ENCODE results near the gene KCNJ12.
"Not testable (repeated sequence)": the region's sequence is repeated elsewhere in the genome, so short reads cannot be mapped to it uniquely, and the experiment has no call there.

KCNJ12 gene

DNA sequence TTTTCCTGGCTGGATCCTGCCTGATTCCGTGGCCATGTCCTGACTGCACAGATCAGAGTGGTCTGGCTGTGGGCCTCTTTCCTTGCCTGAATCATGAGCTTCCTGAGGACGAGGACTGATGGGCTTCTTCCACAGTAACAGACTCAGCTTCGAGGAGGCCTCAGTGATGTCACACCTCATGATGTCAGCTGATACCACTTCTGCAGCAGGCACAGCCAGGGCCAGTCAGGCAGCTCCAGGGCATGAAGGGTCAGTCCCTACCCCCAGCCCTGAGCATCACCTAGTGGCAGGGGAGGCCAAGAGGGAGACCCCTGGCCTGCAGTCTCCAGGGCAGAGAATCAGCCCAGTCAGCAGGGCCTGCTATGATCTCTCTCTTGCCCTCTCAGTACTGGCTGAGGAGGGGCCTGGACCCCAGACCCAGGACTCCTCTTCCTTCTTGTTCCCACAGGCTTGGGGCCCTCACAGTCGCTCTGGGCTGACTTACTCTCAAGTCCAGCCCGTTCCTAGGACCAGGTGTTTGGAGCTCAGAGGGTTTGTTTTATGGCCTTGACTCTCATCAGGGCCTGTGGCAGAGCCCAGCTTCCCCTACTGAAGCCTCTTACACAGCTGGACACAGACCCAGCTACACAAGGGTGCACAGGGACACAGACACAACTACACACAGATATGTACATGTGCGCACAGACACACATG lies 26.7 kb upstream of the KCNJ12 start:
- not testable (repeated sequence) for DNase-seq

- DNase-seq: not testable (repeated sequence)
Observed at GRCh38 chr17:21350495-21350894, 25.7 kb upstream of the KCNJ12 start.

- no peak for DNase-seq
Observed at GRCh38 chr17:21351366-21352065, 24.6 kb upstream of the KCNJ12 start.

GRCh38 chr17:21352221-21352980 lies 23.8 kb upstream of the KCNJ12 start:
- DNase-seq: no peak

GRCh38 chr17:21352981-21353265 lies 23.2 kb upstream of the KCNJ12 start:
- DNase-seq: no peak

GRCh38 chr17:21353326-21354010 lies 22.7 kb upstream of the KCNJ12 start:
- no peak for DNase-seq

GRCh38 chr17:21354796-21355385 lies 21.3 kb upstream of the KCNJ12 start:
- DNase-seq: no peak

DNA sequence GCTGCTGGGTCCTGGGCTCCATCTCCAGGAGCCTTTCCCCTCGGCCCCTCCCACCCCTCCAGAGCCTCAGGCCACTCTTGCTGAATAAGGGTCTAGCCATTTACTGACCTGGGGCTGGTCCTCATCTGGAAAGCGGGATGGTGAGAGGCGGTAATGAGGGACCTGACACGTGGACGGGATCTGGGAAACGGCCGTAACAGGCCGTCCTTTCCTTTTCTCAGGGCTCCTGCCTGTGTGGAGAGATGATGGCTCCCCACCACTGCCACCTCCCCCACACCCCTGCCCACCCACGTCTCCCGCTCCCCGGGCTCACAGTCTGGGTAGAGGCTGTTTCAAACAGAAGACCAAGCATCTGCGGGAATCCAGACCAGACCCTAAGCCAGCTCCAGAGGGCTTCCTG lies 20.6 kb upstream of the KCNJ12 start:
- DNase-seq: no peak

DNA sequence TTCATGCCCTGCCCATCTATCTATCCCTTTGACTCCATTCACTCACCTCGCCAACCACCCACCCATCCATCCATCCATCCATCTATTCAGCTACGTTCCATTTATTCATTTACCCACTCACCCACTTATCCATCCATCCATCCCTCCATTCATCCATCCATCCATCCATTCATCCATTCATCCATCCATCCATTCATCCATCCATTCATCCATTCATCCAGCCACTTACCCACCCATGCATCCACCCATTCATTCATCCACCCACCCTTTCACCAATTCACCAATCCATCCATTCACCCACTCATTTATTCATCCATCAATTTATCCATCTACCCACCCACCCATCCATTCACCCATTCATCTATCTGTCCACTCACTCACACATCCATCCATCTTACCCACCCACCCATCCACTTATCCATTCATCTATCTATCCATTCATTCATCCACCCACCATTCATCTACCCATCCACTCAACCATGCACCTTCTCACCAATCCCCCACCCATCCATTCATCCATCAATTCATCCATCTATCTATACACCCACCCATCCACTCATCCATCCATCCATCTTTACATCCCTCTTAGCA lies 19.5 kb upstream of the KCNJ12 start:
- no peak for DNase-seq

- no peak for DNase-seq
Observed at GRCh38 chr17:21357281-21357680, 18.9 kb upstream of the KCNJ12 start.

DNA sequence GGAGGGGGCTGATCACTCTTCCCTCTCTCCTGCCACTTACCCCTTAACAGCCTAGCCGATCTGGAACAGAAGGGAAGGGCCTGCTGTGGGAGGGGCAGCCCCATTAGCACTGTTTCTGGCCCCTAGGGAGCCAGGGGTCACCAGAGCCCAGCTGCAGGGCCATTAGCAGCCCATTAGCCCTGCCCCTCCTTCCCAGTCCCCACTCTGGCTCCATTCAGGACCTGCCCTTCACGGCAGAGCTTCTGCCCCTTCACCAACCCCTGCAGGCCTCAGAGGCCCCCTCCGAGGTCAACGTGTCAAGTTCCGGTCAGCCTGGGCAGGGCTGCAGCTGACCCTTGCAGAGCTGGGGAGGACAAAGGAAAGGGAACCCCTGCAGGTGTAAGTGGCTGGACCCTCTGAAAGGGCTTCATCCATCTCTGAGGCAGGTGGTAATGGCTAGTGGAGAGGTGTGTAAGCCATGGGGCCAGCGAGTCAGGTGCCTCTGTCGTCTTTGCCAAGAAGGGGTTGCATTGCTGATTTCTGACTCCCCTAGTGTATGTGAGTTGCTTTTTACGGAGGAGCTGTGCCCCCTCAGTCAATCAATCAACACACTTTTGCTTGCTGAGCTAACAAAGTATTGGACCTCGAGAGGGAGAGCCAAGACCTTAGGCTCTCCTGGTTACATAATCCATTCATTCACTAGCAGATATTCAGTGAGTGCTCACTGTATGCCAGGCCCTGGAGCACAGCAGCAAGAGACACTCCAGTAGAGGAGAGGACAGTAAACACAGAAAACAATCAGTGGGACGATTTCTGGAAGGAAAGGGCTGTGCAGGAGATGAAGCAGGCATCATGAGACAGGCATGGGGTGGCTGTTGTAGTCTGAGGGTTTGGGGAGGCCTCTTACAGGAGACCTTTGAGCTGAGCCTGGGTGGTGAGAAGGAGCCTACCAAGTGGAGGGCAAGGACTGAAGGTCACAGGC lies 18.2 kb upstream of the KCNJ12 start:
- DNase-seq: no peak

GRCh38 chr17:21358682-21359482 lies 17.3 kb upstream of the KCNJ12 start:
- no peak for DNase-seq

- no peak for DNase-seq
Observed at GRCh38 chr17:21359483-21359840, 16.7 kb upstream of the KCNJ12 start.

- DNase-seq: no peak
Observed at GRCh38 chr17:21360048-21360447, 16.1 kb upstream of the KCNJ12 start.

- DNase-seq: no peak
Observed at GRCh38 chr17:21361020-21361809, 14.9 kb upstream of the KCNJ12 start.

DNA sequence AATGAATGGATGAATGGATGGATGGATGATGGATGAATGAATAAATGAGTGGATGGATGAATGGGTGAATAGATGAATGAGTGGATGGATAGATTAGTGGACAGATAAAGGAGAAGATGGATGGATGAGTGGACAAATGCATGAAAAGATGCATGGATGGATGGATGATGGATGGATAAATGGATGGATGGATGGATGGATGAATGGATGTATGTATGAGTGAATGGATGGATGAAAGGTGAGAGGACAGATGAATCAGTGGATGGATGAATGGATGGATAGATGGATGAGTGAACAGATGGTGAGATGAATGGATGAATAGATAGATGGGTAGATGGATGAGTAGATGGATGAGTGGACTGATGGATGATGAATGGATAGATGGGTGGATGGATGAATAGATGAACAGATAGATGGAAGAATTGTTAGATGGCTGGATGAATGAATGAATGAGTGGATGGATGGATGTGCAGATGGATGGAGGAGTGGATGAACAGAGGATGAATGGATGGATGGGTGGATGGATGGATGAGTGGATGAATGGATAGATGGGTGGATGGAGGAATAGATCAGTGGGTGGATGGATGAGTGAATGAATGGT lies 13.7 kb upstream of the KCNJ12 start:
- DNase-seq: no peak

DNA sequence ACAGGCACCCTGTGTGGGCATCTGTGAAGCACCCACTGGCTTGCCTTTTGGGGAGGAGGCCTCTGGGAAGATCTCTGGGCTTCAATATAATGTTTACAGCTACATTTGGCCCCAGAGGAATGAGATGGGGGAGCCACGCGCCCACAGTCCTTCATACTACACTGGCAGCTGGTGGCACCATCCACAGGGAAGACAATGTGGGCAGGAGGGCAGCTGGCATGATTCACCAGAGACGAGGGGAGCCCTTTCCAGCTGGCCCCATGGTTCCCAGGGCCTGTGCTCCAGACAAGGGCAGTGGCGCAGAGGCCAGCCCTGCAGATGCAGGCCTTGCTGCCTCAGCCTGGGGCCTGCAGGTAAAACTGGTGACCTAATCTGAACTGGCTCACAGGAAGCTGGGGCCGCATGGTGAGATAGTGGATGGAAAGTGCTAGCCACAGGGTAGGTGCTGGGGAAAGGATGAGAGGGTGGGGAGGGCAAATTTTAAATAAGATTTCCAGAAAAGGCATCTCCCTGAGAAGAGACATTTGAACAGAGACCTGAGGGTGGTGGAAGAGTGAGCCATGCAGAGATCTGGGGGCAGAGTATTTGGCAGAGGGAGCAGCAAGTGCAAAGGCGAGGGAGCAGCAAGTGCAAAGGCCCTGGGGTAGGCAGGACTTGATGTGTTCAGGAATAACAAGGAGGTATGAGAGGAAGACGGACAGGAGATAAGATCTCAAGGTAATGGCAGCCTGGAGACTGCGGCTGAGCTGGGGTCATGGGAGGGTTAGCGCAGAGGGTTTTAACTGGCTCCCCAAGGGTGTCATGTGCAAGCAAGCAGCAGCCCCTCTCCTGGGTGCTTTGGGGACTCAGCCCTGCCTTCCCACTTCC lies 12.1 kb upstream of the KCNJ12 start:
- no peak for DNase-seq

DNA sequence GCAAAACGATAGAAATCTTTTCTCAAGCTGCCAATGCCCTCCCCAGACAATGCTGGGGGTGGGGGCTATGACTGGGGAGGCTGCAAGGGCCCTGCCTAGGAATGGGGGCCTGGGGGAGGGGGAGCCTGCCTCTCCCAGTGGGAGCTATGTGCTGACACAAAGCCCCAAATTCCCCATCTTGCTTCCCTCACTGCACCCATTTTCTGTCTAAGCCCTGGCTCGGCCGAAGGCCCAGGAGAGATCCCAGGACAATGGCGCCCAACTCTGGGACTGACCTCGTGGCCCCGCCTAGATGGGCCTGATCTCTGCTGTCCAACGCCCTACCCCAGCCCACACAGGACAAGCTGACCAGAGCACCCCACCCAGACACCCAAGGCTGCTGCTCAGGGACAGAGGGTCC lies 11.1 kb upstream of the KCNJ12 start:
- no peak for DNase-seq

Measured in T-helper 1 cell (primary cell).